Measurements from ENCODE around the gene FMN1.

The FMN1 gene

GRCh38 chr15:33125894-33126537 is 68.5 kb downstream of the FMN1 start:
- no peak for DNase-seq (ENCODE audit: low read depth)

- no peak for DNase-seq (ENCODE audit: low read depth)
Observed at GRCh38 chr15:33124811-33125210, 69.7 kb downstream of the FMN1 start.

- DNase-seq (ENCODE audit: low read depth) = no peak
Observed at GRCh38 chr15:33124279-33124678, 70.2 kb downstream of the FMN1 start.

- DNase-seq (ENCODE audit: low read depth) = no peak
Observed at GRCh38 chr15:33119865-33120264, 74.6 kb downstream of the FMN1 start.

- DNase-seq (ENCODE audit: low read depth) = no peak
Observed at GRCh38 chr15:33119273-33119672, 75.2 kb downstream of the FMN1 start.

- no peak for DNase-seq (ENCODE audit: low read depth)
Observed at GRCh38 chr15:33116198-33116597, 78.3 kb downstream of the FMN1 start.

GRCh38 chr15:33115191-33115861 is 79.2 kb downstream of the FMN1 start:
- no peak for DNase-seq (ENCODE audit: low read depth)

- DNase-seq (ENCODE audit: low read depth) = no peak
Observed at GRCh38 chr15:33114374-33114717, 80.2 kb downstream of the FMN1 start.

- no peak for DNase-seq (ENCODE audit: low read depth)
Observed at GRCh38 chr15:33113666-33114373, 80.7 kb downstream of the FMN1 start.

GRCh38 chr15:33112541-33113105 is 81.9 kb downstream of the FMN1 start:
- no peak for DNase-seq (ENCODE audit: low read depth)

GRCh38 chr15:33111041-33111451 is 83.5 kb downstream of the FMN1 start:
- no peak for DNase-seq (ENCODE audit: low read depth)

GRCh38 chr15:33109345-33109744 is 85.2 kb downstream of the FMN1 start:
- DNase-seq (ENCODE audit: low read depth) = no peak

GRCh38 chr15:33108518-33108917 is 86.0 kb downstream of the FMN1 start:
- no peak for DNase-seq (ENCODE audit: low read depth)

GRCh38 chr15:33107950-33108349 is 86.6 kb downstream of the FMN1 start:
- no peak for DNase-seq (ENCODE audit: low read depth)

GRCh38 chr15:33104212-33104611 is 90.3 kb downstream of the FMN1 start:
- no peak for DNase-seq (ENCODE audit: low read depth)

GRCh38 chr15:33101036-33101435 is 93.5 kb downstream of the FMN1 start:
- DNase-seq (ENCODE audit: low read depth) = no peak

- DNase-seq (ENCODE audit: low read depth) = no peak
Observed at GRCh38 chr15:33100314-33100713, 94.2 kb downstream of the FMN1 start.

GRCh38 chr15:33099739-33100138 is 94.8 kb downstream of the FMN1 start:
- no peak for DNase-seq (ENCODE audit: low read depth)

- no peak for DNase-seq (ENCODE audit: low read depth)
Observed at GRCh38 chr15:33099213-33099612, 95.3 kb downstream of the FMN1 start.

GRCh38 chr15:33098094-33099058 is 96.1 kb downstream of the FMN1 start:
- DNase-seq (ENCODE audit: low read depth) = no peak

GRCh38 chr15:33096134-33096533 is 98.4 kb downstream of the FMN1 start:
- DNase-seq (ENCODE audit: low read depth) = no peak

- DNase-seq (ENCODE audit: low read depth) = no peak
Observed at GRCh38 chr15:33095641-33096040, 98.9 kb downstream of the FMN1 start.
